Measurements from ENCODE around the gene IL16.

DNA sequence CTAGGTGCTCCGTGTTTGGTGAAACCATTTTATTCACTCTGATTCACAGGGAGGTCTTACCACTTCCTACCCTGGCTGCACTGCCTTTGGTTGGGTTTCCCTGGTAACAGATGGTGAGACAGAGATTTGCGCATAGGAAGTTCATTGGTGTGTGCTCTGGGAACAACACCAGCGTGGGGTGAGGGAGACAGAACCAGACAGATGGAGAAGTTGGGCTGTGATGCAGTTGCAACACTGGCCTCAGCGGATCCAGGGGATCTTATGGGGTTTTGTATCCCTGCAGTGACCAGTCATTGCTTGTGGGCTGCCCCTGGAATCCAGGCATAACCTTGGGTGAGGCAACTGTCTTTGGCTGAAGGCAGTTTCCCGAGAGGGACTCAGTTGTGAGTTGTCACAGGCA, 12.5 kb upstream of the IL16 start:
- TF ChIP-seq, protein P1, sequence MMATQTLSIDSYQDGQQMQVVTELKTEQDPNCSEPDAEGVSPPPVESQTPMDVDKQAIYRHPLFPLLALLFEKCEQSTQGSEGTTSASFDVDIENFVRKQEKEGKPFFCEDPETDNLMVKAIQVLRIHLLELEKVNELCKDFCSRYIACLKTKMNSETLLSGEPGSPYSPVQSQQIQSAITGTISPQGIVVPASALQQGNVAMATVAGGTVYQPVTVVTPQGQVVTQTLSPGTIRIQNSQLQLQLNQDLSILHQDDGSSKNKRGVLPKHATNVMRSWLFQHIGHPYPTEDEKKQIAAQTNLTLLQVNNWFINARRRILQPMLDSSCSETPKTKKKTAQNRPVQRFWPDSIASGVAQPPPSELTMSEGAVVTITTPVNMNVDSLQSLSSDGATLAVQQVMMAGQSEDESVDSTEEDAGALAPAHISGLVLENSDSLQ (IDR thresholded peaks at IDR 0.05): no peak
- TF ChIP-seq SP1 (IDR thresholded peaks at IDR 0.05): no peak
- no peak for TF ChIP-seq FOXK2 (IDR thresholded peaks at IDR 0.05)
- TF ChIP-seq L3MBTL2 (conservative IDR thresholded peaks at IDR 0.05): no peak
- no peak for TF ChIP-seq BHLHE40 (IDR thresholded peaks at IDR 0.05; ENCODE audit: borderline replicate concordance)
- TF ChIP-seq ZNF384 (IDR thresholded peaks at IDR 0.05): no peak
- no peak for TF ChIP-seq FOXA1 (IDR thresholded peaks at IDR 0.05)
- no peak for TF ChIP-seq LEF1 (IDR thresholded peaks at IDR 0.05; ENCODE audit: borderline replicate concordance)
- no peak for TF ChIP-seq NFRKB (IDR thresholded peaks at IDR 0.05)
- TF ChIP-seq HDGF (IDR thresholded peaks at IDR 0.05; ENCODE audit: borderline replicate concordance): no peak
- TF ChIP-seq FOXM1 (IDR thresholded peaks at IDR 0.05; ENCODE audit: borderline replicate concordance): no peak
- TF ChIP-seq ELF4 (IDR thresholded peaks at IDR 0.05): no peak
- TF ChIP-seq TARDBP (IDR thresholded peaks at IDR 0.05): no peak
